PC-3 (cell line): ENCODE results near the gene ISLR2.

Source experiments
- EZH2 ChIP-seq: fragments of 300-600 bp; sonication (generic); IDR thresholded peaks from one replicate; pipeline ENCODE4 v1.6.1; 2017; ENCODE audit warnings: antibody characterized with exemption, mild to moderate bottlenecking, low read length; ENCODE audit not compliant: unreplicated experiment
- EZH2phosphoT487 ChIP-seq: fragments of 300-600 bp; sonication (generic); IDR thresholded peaks from 2 replicates; pipeline ENCODE4 v1.6.1; 2018; ENCODE audit warnings: mild to moderate bottlenecking, antibody characterized with exemption, low read length, borderline replicate concordance
- TF ChIP-seq, protein P1 (sequence below): fragments of 300-600 bp; sonication (generic); conservative IDR thresholded peaks from 2 replicates; pipeline ENCODE4 v1.5.1; 2017; ENCODE audit warnings: antibody characterized with exemption, low read depth, mild to moderate bottlenecking, low read length

DNA sequence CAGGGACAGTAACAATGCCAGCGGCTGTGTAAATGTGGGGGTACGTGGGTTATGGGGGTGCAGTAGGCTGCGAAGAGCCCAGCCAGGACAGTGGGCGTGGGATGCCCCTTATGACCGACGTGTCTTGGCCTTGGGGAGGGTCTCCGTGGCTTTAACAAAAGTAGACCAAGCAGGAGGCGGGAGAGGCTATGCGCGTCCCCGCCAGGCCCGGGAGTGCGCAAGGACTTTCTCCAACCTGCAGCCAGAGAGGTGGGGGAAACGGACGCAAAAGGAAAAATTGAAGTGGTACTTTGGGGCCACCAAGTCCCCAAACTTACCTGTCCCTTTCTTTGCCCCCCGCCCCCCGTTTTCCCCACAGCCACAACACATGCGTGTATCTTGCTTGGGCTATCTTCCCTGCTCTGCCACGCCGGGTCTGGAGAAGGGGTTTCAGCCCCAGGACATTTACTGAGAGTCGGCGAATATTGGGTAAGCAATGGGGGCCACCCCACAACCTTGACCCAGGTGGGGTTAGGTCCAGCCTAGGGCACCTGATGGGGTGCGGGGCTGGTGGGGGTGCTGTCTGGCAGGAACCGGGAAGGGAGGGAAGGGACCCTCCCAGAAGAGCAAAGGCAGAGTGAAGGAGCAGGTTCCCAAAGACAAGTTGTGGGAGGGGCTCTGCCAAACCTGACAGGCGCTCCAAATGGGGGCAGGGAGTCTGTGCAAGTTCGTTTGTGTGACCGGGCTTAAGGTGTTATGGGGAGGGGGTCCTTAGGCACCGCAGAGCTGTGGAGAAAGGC lies 652 bp downstream of the ISLR2 start:
- TF ChIP-seq EZH2 (no peak), EZH2phosphoT487 (no peak)
- TF ChIP-seq, protein P1, sequence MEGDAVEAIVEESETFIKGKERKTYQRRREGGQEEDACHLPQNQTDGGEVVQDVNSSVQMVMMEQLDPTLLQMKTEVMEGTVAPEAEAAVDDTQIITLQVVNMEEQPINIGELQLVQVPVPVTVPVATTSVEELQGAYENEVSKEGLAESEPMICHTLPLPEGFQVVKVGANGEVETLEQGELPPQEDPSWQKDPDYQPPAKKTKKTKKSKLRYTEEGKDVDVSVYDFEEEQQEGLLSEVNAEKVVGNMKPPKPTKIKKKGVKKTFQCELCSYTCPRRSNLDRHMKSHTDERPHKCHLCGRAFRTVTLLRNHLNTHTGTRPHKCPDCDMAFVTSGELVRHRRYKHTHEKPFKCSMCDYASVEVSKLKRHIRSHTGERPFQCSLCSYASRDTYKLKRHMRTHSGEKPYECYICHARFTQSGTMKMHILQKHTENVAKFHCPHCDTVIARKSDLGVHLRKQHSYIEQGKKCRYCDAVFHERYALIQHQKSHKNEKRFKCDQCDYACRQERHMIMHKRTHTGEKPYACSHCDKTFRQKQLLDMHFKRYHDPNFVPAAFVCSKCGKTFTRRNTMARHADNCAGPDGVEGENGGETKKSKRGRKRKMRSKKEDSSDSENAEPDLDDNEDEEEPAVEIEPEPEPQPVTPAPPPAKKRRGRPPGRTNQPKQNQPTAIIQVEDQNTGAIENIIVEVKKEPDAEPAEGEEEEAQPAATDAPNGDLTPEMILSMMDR: no peak
